Limb (tissue), 2 donors: Measurements from ENCODE around the gene BOC.
"Not testable (repeated sequence)": the region's sequence is repeated elsewhere in the genome, so short reads cannot be mapped to it uniquely, and the experiment has no call there.

Experiments
- DNase-seq, 2 donors: peaks; one replicate each; pipeline ENCODE4 v3.0.0-alpha.2; 2016; ENCODE audit errors: extremely low spot score in 2 of 2

The BOC gene

GRCh38 chr3:113211330-113212149 lies at the start of gene BOC:
Gene BOC, plus strand, starts transcription at chr3:113211557. Its CDS starts 38,246 bp downstream, at chr3:113249803.
- peak; percentile 82 to 85 for DNase-seq

- DNase-seq: no peak
Observed at GRCh38 chr3:113161661-113162060, 49.7 kb upstream of the BOC start.

GRCh38 chr3:113163152-113163551 lies 48.2 kb upstream of the BOC start:
- no peak for DNase-seq

GRCh38 chr3:113165841-113166240 lies 45.5 kb upstream of the BOC start:
- DNase-seq: no peak

GRCh38 chr3:113166357-113166718 lies 45.0 kb upstream of the BOC start:
- DNase-seq: no peak

GRCh38 chr3:113166719-113167492 lies 44.5 kb upstream of the BOC start:
- peak; percentile 87 to 94 for DNase-seq

- DNase-seq: peak; percentile 62 to 75
Observed at GRCh38 chr3:113167825-113168801, 43.2 kb upstream of the BOC start.

GRCh38 chr3:113169891-113170452 lies 41.4 kb upstream of the BOC start:
- no peak for DNase-seq

- no peak for DNase-seq
Observed at GRCh38 chr3:113170771-113171170, 40.6 kb upstream of the BOC start.

GRCh38 chr3:113171675-113172300 lies 39.6 kb upstream of the BOC start:
- DNase-seq: not testable (repeated sequence)

- no peak for DNase-seq
Observed at GRCh38 chr3:113173102-113173501, 38.3 kb upstream of the BOC start.

GRCh38 chr3:113174304-113174703 lies 37.1 kb upstream of the BOC start:
- DNase-seq: no peak

- no peak for DNase-seq
Observed at GRCh38 chr3:113174801-113175485, 36.4 kb upstream of the BOC start.

GRCh38 chr3:113177526-113177925 lies 33.8 kb upstream of the BOC start:
- no peak for DNase-seq

- DNase-seq: no peak
Observed at GRCh38 chr3:113179235-113179824, 32.0 kb upstream of the BOC start.

- DNase-seq: no peak
Observed at GRCh38 chr3:113183748-113184661, 27.4 kb upstream of the BOC start.

- DNase-seq: no peak
Observed at GRCh38 chr3:113185194-113185835, 26.0 kb upstream of the BOC start.

GRCh38 chr3:113186566-113186965 lies 24.8 kb upstream of the BOC start:
- no peak for DNase-seq
